ENCODE measurements around the gene SYT11.
A peak's percentile ranks its signal among the peaks of the same experiment; 100 is the strongest.

SYT11 gene

DNA sequence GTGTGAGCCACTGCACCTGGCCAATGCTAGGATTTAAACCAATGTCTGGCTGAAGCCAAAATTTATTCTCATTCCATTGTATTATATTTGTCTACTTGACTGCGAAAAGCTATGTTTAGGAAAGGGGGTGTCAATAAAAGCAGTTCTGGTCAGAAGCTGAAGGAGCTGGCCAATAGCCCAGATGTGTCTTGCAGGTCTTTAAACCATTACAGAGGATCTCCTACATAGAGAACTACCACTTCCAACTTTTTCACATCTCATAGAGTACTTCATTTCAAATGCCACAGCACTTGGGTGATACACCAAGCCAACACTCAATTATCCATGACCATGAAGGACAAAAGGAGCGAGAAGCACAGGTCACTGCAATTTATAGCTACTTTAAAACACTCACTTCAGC lies 2.5 kb downstream of the SYT11 start:
- H3K4me3 ChIP-seq (ENCODE audit: low read depth, low read length) = no peak overlapping the region
- TF ChIP-seq, protein P1, sequence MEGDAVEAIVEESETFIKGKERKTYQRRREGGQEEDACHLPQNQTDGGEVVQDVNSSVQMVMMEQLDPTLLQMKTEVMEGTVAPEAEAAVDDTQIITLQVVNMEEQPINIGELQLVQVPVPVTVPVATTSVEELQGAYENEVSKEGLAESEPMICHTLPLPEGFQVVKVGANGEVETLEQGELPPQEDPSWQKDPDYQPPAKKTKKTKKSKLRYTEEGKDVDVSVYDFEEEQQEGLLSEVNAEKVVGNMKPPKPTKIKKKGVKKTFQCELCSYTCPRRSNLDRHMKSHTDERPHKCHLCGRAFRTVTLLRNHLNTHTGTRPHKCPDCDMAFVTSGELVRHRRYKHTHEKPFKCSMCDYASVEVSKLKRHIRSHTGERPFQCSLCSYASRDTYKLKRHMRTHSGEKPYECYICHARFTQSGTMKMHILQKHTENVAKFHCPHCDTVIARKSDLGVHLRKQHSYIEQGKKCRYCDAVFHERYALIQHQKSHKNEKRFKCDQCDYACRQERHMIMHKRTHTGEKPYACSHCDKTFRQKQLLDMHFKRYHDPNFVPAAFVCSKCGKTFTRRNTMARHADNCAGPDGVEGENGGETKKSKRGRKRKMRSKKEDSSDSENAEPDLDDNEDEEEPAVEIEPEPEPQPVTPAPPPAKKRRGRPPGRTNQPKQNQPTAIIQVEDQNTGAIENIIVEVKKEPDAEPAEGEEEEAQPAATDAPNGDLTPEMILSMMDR (conservative IDR thresholded peaks at IDR 0.05; ENCODE audit: low read depth, low read length) = no peak
- no peak for DNase-seq (ENCODE audit: low read depth)

DNA sequence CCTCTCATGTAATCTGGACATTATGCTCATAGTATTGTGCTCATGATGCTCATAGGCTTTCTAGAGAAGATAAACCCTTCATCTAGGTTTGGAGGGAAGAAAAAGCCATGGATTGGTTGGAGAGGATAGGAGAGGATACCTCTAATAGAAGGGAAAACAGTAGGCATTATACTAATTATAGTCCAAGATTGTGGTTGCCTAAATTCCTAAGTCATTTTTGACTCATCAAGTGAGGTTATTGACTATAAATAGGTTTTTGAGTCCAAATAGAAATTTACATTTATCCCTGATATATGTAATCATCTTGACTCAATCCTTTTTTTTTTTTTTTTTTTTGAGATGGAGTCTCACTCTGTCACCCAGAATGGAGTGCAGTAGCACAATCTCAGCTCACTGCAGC lies 5.0 kb downstream of the SYT11 start:
- H3K4me3 ChIP-seq (ENCODE audit: low read depth, low read length) = no peak overlapping the region
- DNase-seq (ENCODE audit: low read depth) = no peak
- TF ChIP-seq, protein P1 (conservative IDR thresholded peaks at IDR 0.05; ENCODE audit: low read depth, low read length) = no peak

DNA sequence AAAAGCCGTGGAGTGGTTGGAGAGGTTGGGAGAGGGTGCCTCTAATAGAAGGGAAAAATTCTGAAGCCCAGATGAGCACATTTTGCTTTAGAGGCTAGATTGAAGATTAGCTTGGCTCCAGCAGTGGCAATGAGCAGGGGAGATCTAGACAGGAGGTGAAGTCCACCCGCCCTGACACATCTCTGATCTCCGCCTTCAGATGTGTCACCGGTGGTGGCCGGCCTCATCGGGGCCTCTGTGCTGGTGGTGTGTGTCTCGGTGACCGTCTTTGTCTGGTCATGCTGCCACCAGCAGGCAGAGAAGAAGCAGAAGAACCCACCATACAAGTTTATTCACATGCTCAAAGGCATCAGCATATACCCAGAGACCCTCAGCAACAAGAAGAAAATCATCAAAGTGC lies 8.4 kb downstream of the SYT11 start:
- no peak for DNase-seq (ENCODE audit: low read depth)
- TF ChIP-seq, protein P1 (conservative IDR thresholded peaks at IDR 0.05; ENCODE audit: low read depth, low read length) = no peak

DNA sequence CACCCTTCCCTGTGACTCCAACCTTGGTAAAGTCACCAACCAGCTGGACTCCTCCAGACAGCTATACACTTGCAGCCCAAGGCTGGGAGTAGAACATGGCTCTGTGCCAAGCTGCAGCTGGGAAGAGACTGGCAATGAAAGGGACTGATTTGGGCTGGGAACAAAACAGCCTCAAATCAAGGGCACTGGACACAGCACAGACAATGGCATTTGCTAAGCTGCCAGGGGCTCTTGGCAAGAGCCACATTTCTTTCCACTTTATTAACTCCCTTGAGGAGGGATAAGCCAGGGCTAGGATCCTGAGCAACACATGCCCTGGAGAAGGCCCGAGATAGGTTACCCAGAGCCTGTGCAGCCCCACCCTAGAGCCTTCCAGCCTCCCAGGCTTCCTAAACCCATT lies 12.0 kb downstream of the SYT11 start:
- peak; percentile 13 for DNase-seq (ENCODE audit: low read depth)
- no peak overlapping the region for H3K4me3 ChIP-seq (ENCODE audit: low read depth, low read length)
- TF ChIP-seq, protein P1 (conservative IDR thresholded peaks at IDR 0.05; ENCODE audit: low read depth, low read length) = no peak

More for the DNA sequence above, 8.4 kb downstream of the SYT11 start:
- H3K4me3 ChIP-seq (ENCODE audit: low read depth, low read length) = no peak overlapping the region

DNA sequence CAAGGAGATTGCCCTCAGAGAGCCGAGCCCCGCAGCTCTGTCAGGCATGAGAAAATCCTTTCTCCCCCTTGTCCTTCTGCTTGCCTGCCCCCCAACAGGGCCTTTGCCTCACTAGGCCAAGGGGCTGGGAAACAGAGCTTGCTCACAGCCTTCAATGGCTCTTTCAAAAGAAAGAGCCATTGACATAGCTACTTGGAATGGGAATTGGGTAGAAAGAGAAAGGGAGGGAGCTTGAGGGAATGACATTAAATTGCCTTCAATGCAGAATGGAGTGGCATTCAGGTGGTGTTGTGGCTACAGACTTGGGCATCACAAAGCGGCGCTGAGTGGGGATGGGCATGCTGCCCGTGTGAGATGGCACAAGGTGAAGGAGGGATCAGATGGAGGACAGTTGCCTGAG lies 13.2 kb downstream of the SYT11 start:
- H3K4me3 ChIP-seq (ENCODE audit: low read depth, low read length) = no peak overlapping the region

DNA sequence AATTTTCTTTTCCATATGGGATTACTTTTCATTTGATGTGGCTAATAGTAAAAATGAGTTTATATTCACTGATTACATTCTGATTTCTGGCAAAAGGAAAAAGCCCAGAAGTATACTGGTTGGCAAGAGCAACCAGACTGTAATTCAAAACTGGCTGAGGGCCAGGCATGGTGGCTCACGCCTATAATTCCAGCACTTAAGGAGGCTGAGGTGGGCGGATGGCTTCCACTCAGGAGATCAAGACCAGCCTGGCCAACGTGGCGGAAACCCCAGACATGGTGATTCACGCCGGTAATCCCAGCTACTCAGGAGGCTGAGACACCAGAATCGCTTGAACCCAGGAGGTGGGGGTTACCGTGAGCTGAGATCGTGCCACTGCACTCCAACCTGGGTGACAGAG lies 14.5 kb downstream of the SYT11 start:
- no peak overlapping the region for H3K4me3 ChIP-seq (ENCODE audit: low read depth, low read length)
- TF ChIP-seq, protein P1 (conservative IDR thresholded peaks at IDR 0.05; ENCODE audit: low read depth, low read length) = no peak
- DNase-seq (ENCODE audit: low read depth) = peak; percentile 18

More for the DNA sequence above, 13.2 kb downstream of the SYT11 start:
- TF ChIP-seq, protein P1 (conservative IDR thresholded peaks at IDR 0.05; ENCODE audit: low read depth, low read length) = no peak
- DNase-seq (ENCODE audit: low read depth) = no peak

DNA sequence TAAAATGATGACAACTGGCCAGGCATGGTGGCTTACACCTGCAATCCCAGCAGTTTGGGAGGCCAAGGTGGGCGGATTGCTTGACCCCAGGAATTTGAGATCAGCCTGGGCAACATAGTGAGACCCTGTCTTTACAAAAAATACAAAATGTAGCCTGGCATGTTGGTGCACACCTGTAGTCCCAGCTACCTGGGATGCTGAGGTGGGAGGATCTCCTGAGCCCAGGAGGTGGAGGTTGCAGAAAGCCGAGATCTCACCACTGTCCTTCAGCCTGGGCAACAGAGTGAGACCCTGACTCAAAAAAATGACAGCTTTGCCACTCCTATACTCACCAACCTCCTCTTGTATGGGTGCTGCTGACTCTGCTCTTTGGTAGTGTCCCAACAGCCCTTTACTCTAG lies 18.6 kb downstream of the SYT11 start:
- TF ChIP-seq, protein P1 (conservative IDR thresholded peaks at IDR 0.05; ENCODE audit: low read depth, low read length) = no peak

More for the DNA sequence above, 18.6 kb downstream of the SYT11 start:
- no peak for DNase-seq (ENCODE audit: low read depth)
- no peak overlapping the region for H3K4me3 ChIP-seq (ENCODE audit: low read depth, low read length)
